Panc1 (cell line): ENCODE results near the gene IGSF11. TPM values are rescaled to one million over a fixed set of nuclear protein-coding genes. Genes with fewer than 3 reads are reported as not detected.

Experiments
- ATAC-seq: fragments of 200-7000 bp; cut with Tn5 transposase; 2 replicates; pipeline ENCODE4 v1.9.1; 2020; ENCODE audit warnings: mild to moderate bottlenecking, moderate library complexity
- BruUV-seq: library from RNA; stranded (reverse); fragments of 400-500 nt; replicated peaks from 2 replicates; lab custom pipeline; 2021; lab: Mats Ljungman, UMichigan
- CTCF ChIA-PET: fragments of 300-600 bp; sonication (Branson Sonifier 250); formaldehyde crosslinking; loops from one replicate; lab custom pipeline; 2022; ENCODE audit warnings: antibody characterized with exemption; lab: Charles Lee
- POLR2A ChIA-PET: fragments of 300-600 bp; sonication (Branson Sonifier 250); formaldehyde crosslinking; loops from one replicate; lab custom pipeline; 2022; ENCODE audit warnings: antibody characterized with exemption; lab: Charles Lee
- DNase-seq: peaks from one replicate; pipeline ENCODE4 v3.0.0-alpha.2; 2010; ENCODE audit warnings: low read depth, low spot score
- H3K27ac ChIP-seq: 2 replicates; pipeline ENCODE4 v1.5.1; 2011; ENCODE audit warnings: mild to moderate bottlenecking, low read length, inconsistent platforms
- H3K27me3 ChIP-seq: fragments of 200-500 bp; sonication (Bioruptor generic); 2 replicates; pipeline ENCODE4 v1.6.0; 2014; ENCODE audit warnings: low read length, inconsistent platforms; ENCODE audit not compliant: control insufficient read depth, insufficient read depth
- H3K36me3 ChIP-seq: fragments of 200-500 bp; sonication (Bioruptor generic); 2 replicates; pipeline ENCODE4 v1.5.1; 2014; ENCODE audit warnings: inconsistent platforms, mild to moderate bottlenecking, low read length, moderate library complexity; ENCODE audit not compliant: control insufficient read depth, insufficient read depth
- H3K4me1 ChIP-seq: 2 replicates; pipeline ENCODE4 v1.5.1; 2011; ENCODE audit warnings: inconsistent platforms, mild to moderate bottlenecking, low read length, moderate library complexity; ENCODE audit not compliant: control insufficient read depth, insufficient read depth
- H3K4me3 ChIP-seq, 2 experiments: 2 replicates each; pipeline ENCODE4 v1.5.1; 2011 to 2012; ENCODE audit warnings: low read depth in 2 of 2, low read length in 2 of 2, mild to moderate bottlenecking in 2 of 2, inconsistent platforms in 1 of 2, moderate library complexity in 1 of 2
- H3K9me3 ChIP-seq: fragments of 200-500 bp; sonication (Bioruptor generic); 2 replicates; pipeline ENCODE4 v1.5.1; 2014; ENCODE audit warnings: low read depth, mild to moderate bottlenecking, inconsistent platforms, low read length, moderate library complexity; ENCODE audit not compliant: control insufficient read depth, insufficient read depth
- CTCF ChIP-seq: fragments of 450-650 bp; IDR thresholded peaks from 2 replicates; pipeline ENCODE4 v1.5.1; 2017; ENCODE audit warnings: mild to moderate bottlenecking
- POLR2AphosphoS5 ChIP-seq: IDR thresholded peaks from 2 replicates; pipeline ENCODE4 v1.6.1; 2012; ENCODE audit warnings: mild to moderate bottlenecking, low read depth, low read length, moderate library complexity
- REST ChIP-seq, 2 experiments: IDR thresholded peaks; 2 replicates each; pipeline ENCODE4 v1.6.1; 2011 to 2012; ENCODE audit warnings: low read depth in 2 of 2, control low read depth in 1 of 2, low read length in 1 of 2, mild to moderate bottlenecking in 1 of 2, moderate library complexity in 1 of 2; ENCODE audit not compliant: insufficient read depth in 1 of 2
- SIN3A ChIP-seq: IDR thresholded peaks from 2 replicates; pipeline ENCODE4 v1.6.1; 2012; ENCODE audit warnings: low read depth, mild to moderate bottlenecking, low read length, moderate library complexity, borderline replicate concordance; ENCODE audit not compliant: insufficient read depth
- TCF7L2 ChIP-seq: IDR thresholded peaks from 2 replicates; pipeline ENCODE4 v1.6.1; 2011; ENCODE audit warnings: mild to moderate bottlenecking, low read depth, low read length, inconsistent platforms
- in situ Hi-C: cut with HindIII; loops from 2 replicates; pipeline ENCODE4 v1.10.0; 2016; ENCODE audit warnings: low sequenced_read_pairs, low pct_unique_long_range_greater_than_20kb
- intact Hi-C: fragments of 100-400 bp; cut with micrococcal nuclease; formaldehyde crosslinking; loops from one replicate; pipeline ENCODE4 v1.10.0; 2022; ENCODE audit not compliant: unreplicated experiment
- total RNA-seq: library from RNA; stranded (reverse); gene quantifications from one replicate; pipeline ENCODE4 v1.2.1, GENCODE V29; 2021; ENCODE audit not compliant: unreplicated experiment

Gene IGSF11
- total RNA-seq, 1 experiment from 2014 or later, result 0.33 TPM

GRCh38 chr3:119019767-119020518 is 14.7 kb downstream of the IGSF11 start:
- intact Hi-C loops, result no loop called here
- ChIA-PET CTCF (no interaction called here), POLR2A (no interaction called here)
- BruUV-seq, result no TSS peak
- in situ Hi-C loops, result no loop called here
- peaks cover 12% of the 10 kb centered on the region; the same call in 1 of the 2 replicates for H3K27me3 ChIP-seq
- H3K9me3 ChIP-seq, result no peaks in the 10 kb centered on the region
- H3K4me3 ChIP-seq, result no peak overlapping the region
- no peak for TF ChIP-seq SIN3A
- TF ChIP-seq CTCF, result no peak
- no peak for TF ChIP-seq REST (IDR thresholded peaks at IDR 0.05; ENCODE audit: insufficient read depth in 1 of 2, low read depth in 2 of 2, low read length in 1 of 2)
- no peak for TF ChIP-seq POLR2AphosphoS5
- no peaks in the 10 kb centered on the region for H3K4me1 ChIP-seq
- ATAC-seq, result peak; percentile 12; the same call in 1 of the 2 replicates
- no peak overlapping the region for H3K27ac ChIP-seq
- H3K36me3 ChIP-seq, result no peaks in the 10 kb centered on the region
- DNase-seq, result no peak

- in situ Hi-C loops, result no loop called here
Observed at GRCh38 chr3:119018690-119019463, 15.8 kb downstream of the IGSF11 start.

More at GRCh38 chr3:119018690-119019463, 15.8 kb downstream of the IGSF11 start:
- BruUV-seq, result no TSS peak
- Histone ChIP-seq H3K9me3 (no peaks in the 10 kb centered on the region), H3K27ac (no peak overlapping the region), H3K36me3 (no peaks in the 10 kb centered on the region), H3K27me3 (peaks cover 7% of the 10 kb centered on the region; the same call in 1 of the 2 replicates), H3K4me3 (no peak overlapping the region), H3K4me1 (no peaks in the 10 kb centered on the region)
- TF ChIP-seq CTCF (no peak), SIN3A (no peak), POLR2AphosphoS5 (no peak), TCF7L2 (no peak), REST (IDR thresholded peaks at IDR 0.05; ENCODE audit: insufficient read depth in 1 of 2, low read depth in 2 of 2, low read length in 1 of 2) (no peak)
- ATAC-seq, result no peak
- CTCF ChIA-PET, result no interaction called here
- intact Hi-C loops, result no loop called here
- no peak for DNase-seq
- POLR2A ChIA-PET, result no interaction called here
